SH-SY5Y (cell line): ENCODE results near the gene LIX1.

Source experiments
- GATA2 ChIP-seq: IDR thresholded peaks from 2 replicates; pipeline ENCODE4 v1.6.1; 2011; ENCODE audit warnings: mild to moderate bottlenecking, low read depth, low read length
- GATA3 ChIP-seq: IDR thresholded peaks from 2 replicates; pipeline ENCODE4 v1.6.1; 2011; ENCODE audit warnings: low read depth, mild to moderate bottlenecking, low read length, moderate library complexity

DNA sequence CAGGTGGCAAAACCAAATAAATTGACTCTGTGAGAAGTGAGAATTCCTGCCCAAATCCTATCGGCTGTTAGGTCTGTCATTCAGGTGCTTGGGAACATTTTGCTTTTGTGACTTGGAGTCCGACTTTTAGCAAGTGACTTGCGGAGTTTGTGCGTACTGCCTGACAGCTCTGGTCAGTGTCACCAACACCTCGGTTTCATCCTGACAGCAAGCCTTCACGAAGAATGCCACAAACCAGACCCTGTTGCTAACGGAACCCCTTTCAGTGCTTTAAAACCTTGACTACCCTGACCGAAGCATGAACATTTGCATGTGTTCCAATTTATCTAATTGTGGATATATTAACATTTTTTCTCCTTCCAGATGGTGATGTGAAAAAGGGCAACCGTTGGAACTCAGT is 26.5 kb downstream of the LIX1 start:
- TF ChIP-seq GATA3 (no peak), GATA2 (no peak)
